Psoas muscle (tissue), 8 donors: ENCODE data around the gene HOMER3. TPM values are rescaled to one million over a fixed set of nuclear protein-coding genes. Genes with fewer than 3 reads are reported as not detected.

Experiments
- ATAC-seq, 4 donors: fragments of 200-7000 bp; cut with Tn5 transposase; one replicate each; pipeline ENCODE4 v1.9.1; 2020; ENCODE audit warnings: moderate library complexity in 3 of 4, mild to moderate bottlenecking in 2 of 4
- DNase-seq, 2 donors: peaks; one replicate each; pipeline ENCODE4 v3.0.0-alpha.2; 2020
- H3K27ac ChIP-seq: fragments of 200-600 bp; one replicate; pipeline ENCODE4 v1.8.0; 2022
- H3K27me3 ChIP-seq, 3 donors: fragments of 200-600 bp in 1 of 3; one replicate each; pipeline versions ENCODE4 v1.6.1 to v1.8.0; 2013 to 2022; ENCODE audit warnings: low read length in 2 of 3, mild to moderate bottlenecking in 2 of 3, moderate library complexity in 1 of 3; ENCODE audit not compliant: insufficient read depth in 3 of 3
- H3K36me3 ChIP-seq, 2 donors: fragments of 200-600 bp in 1 of 2; one replicate each; pipeline versions ENCODE4 v1.6.1 to v1.8.0; 2013 to 2022; ENCODE audit warnings: low read depth in 1 of 2, mild to moderate bottlenecking in 1 of 2, moderate library complexity in 1 of 2; ENCODE audit not compliant: insufficient read depth in 1 of 2
- H3K4me1 ChIP-seq: fragments of 200-600 bp; one replicate; pipeline ENCODE4 v1.8.0; 2022
- H3K4me3 ChIP-seq: fragments of 200-600 bp; one replicate; pipeline ENCODE4 v1.8.0; 2022; ENCODE audit warnings: mild to moderate bottlenecking
- H3K9me3 ChIP-seq: fragments of 200-600 bp; one replicate; pipeline ENCODE4 v1.8.0; 2022
- WGBS, 3 donors: extraction: QIAGEN DNeasy Blood & Tissue Kit; methylation state at CpG; one replicate each; pipeline versions ENCODE4 v1.1.6 to v1.1.7; 2013; 5-methylcytosine and 5-hydroxymethylcytosine counted together
- intact Hi-C, 2 donors: fragments of 100-400 bp; cut with DNase I; formaldehyde crosslinking; loops; one replicate each; pipeline versions ENCODE4 v1.11.0 to v1.14.2; 2022
- polyA plus RNA-seq, 3 donors: library from polyadenylated mRNA; stranded (reverse); fragments of 200-250 nt; gene quantifications; one replicate each; pipeline ENCODE4 v1.2.3, GENCODE V29; 2013
- total RNA-seq, 4 donors: library from RNA; stranded (reverse); fragmentation: NEBNext Ultra II Directional in 2 of 4; extraction: Animal tissue kit (Norgen Biotek cat#: 25700) in 2 of 4; gene quantifications; one replicate each; pipeline versions ENCODE4 v1.2.1 to v1.2.4, GENCODE V29; 2021 to 2023
- TF ChIP-seq, protein P1 (sequence below): fragments of 200-600 bp; IDR thresholded peaks from one replicate; pipeline ENCODE4 v1.8.0; 2022; ENCODE audit warnings: antibody characterized with exemption
- donor health status: healthy with polysubstance abuse.
- donor health status: DM: no; HTN: no; CAD: no; lungs with moderate emphysema.
- donor health status: Bipolar disorder and iron deficiency.
- donor health status: healthy.
- donor health status: DM: yes; HTN: yes; CAD: no.
- donor health status: DM: no; HTN: no; CAD: no.
- donor health status: DM: no; HTN: no; CAD: no.
- donor health status: DM: yes; HTN: yes; CAD: no.

HOMER3 gene
- total and polyA plus RNA-seq, 7 donors: 61.4 to 86.2 (median 72.9) TPM

DNA sequence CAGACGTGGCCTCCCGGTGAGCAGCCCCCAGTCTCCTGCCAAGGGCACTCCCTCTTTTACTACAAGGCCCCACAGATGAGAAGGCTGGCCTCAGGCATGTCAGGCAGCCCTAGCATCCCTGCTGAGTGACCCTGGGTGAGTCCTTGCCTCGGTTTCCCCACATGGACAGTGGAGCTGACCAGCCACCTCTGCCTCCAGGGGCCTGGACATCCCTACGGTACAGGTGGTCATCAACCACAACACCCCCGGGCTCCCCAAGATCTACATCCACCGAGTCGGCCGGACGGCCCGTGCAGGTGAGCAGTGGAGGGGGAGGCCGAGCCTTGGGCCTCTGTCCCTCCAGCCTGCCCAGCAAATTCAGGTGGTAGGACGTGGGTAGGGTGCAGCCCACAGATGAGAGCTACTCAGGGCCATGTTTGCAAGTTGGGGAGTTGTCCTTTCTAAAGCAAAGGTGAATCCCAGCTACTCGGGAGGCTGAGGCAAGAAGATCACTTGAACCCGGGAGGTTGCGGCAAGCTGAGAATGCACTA is 16.3 kb downstream of the HOMER3 start:
- TF ChIP-seq, protein P1, sequence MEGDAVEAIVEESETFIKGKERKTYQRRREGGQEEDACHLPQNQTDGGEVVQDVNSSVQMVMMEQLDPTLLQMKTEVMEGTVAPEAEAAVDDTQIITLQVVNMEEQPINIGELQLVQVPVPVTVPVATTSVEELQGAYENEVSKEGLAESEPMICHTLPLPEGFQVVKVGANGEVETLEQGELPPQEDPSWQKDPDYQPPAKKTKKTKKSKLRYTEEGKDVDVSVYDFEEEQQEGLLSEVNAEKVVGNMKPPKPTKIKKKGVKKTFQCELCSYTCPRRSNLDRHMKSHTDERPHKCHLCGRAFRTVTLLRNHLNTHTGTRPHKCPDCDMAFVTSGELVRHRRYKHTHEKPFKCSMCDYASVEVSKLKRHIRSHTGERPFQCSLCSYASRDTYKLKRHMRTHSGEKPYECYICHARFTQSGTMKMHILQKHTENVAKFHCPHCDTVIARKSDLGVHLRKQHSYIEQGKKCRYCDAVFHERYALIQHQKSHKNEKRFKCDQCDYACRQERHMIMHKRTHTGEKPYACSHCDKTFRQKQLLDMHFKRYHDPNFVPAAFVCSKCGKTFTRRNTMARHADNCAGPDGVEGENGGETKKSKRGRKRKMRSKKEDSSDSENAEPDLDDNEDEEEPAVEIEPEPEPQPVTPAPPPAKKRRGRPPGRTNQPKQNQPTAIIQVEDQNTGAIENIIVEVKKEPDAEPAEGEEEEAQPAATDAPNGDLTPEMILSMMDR: no peak
- Histone ChIP-seq H3K4me3 (no peak overlapping the region), H3K36me3 (peaks cover 9 to 86% of the 10 kb centered on the region in 2 donors), H3K4me1 (peaks cover 11% of the 10 kb centered on the region), H3K27ac (no peak overlapping the region), H3K9me3 (no peaks in the 10 kb centered on the region), H3K27me3 (no peaks in the 10 kb centered on the region)
- intact Hi-C loops: no loop called here
- WGBS, 3 donors: 89 to 94% (median 92%) methylated on average over 15 of the region's 15 CpGs
- no peak for ATAC-seq
- DNase-seq: no peak

DNA sequence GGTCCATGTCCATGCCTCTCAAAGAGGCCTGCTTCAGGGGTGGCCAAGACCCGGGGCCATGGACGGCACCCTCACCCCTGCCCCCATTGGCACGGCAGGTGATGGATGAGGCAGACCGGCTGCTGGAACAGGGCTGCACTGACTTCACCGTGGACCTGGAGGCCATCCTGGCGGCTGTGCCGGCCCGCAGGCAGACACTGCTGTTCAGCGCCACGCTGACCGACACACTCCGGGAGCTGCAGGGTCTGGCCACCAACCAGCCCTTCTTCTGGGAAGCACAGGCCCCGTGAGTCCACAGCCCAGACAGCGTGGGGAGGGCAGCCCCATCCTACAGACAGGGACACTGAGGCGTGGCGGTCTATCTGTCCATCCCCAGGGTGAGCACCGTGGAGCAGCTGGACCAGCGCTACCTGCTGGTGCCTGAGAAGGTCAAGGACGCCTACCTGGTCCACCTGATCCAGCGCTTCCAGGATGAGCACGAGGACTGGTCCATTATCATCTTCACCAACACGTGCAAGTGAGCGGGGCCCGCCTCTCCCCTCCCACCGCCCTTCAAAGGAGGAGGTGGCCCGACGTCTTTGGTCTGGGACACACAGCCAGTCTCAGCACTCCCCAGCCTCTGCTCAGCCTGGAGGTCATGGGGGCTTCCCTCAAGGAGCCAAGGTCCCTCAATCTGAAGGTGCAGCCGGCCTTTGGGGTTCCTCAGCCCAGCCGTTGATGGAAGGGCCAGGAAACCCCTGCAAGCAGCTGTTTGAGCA is 18.6 kb downstream of the HOMER3 start:
- 73 to 75% (median 75%) methylated on average over 26 to 29 of the region's 29 CpGs for WGBS, 3 donors
- Histone ChIP-seq H3K27ac (no peak overlapping the region), H3K36me3 (peaks cover 5 to 63% of the 10 kb centered on the region in 2 donors), H3K4me3 (no peak overlapping the region), H3K4me1 (peaks cover 20% of the 10 kb centered on the region), H3K27me3 (no peaks in the 10 kb centered on the region), H3K9me3 (no peaks in the 10 kb centered on the region)
- intact Hi-C loops: no loop called here
- TF ChIP-seq, protein P1: no peak
- DNase-seq: no peak
- ATAC-seq: no peak

DNA sequence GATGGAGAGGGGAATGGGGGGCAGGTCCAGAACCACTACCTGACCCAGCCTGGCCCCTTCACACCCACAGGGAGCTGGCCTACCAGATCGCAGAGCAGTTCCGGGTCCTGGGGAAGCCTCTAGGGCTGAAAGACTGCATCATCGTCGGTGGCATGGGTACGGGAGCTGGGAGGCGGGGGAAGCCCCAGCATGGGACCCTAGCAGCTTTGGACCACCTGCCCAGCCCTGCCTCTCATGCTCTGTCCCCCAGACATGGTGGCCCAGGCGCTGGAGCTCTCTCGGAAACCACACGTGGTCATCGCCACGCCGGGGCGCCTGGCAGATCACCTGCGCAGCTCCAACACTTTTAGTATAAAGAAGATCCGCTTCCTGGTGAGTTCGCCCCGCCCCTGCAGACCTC is 19.4 kb downstream of the HOMER3 start:
- peaks cover 5 to 55% of the 10 kb centered on the region in 2 donors for H3K36me3 ChIP-seq
- peaks cover 20% of the 10 kb centered on the region for H3K4me1 ChIP-seq
- TF ChIP-seq, protein P1: no peak
- no peak overlapping the region for H3K27ac ChIP-seq
- no peak overlapping the region for H3K4me3 ChIP-seq
- ATAC-seq (no peak), DNase-seq (no peak)
- WGBS, 3 donors: 89 to 93% (median 90%) methylated on average over 17 of the region's 17 CpGs
- intact Hi-C loops: no loop called here
- no peaks in the 10 kb centered on the region for H3K9me3 ChIP-seq
- H3K27me3 ChIP-seq: no peaks in the 10 kb centered on the region

DNA sequence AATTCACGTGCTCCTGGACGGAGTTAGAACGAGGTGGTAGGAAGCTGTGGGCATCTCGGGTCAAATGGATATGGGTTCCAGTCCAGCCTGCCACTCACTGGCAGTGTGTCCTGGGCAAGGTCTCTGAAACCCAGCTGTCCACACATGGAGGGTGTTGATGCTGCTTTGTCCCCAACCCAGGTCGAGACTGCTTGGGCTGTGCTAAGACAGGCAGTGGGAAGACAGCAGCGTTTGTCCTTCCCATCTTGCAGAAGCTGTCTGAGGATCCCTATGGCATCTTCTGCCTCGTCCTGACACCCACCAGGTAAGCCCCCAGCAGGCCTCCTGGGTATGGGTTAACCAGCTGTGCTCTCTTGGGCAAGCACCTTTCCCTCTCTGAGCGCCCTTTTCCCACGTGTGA is 20.6 kb downstream of the HOMER3 start:
- 56 to 58% (median 58%) methylated on average over 9 of the region's 9 CpGs for WGBS, 3 donors
- no peak for DNase-seq
- intact Hi-C loops: no loop called here
- Histone ChIP-seq H3K27ac (peak overlapping the region; percentile 94), H3K9me3 (no peaks in the 10 kb centered on the region), H3K4me3 (peak overlapping the region; percentile 81), H3K27me3 (no peaks in the 10 kb centered on the region), H3K4me1 (peaks cover 20% of the 10 kb centered on the region), H3K36me3 (peaks cover 5 to 50% of the 10 kb centered on the region in 2 donors)
- TF ChIP-seq, protein P1: no peak
- ATAC-seq: no peak
